ENCODE results near the gene CD34. TPM values are rescaled to one million over a fixed set of nuclear protein-coding genes. Genes with fewer than 3 reads are reported as not detected.

CD34 gene
- total RNA-seq, 3 donors from 2014 or later: 7.7 to 26.9 (median 9.7) TPM

DNA sequence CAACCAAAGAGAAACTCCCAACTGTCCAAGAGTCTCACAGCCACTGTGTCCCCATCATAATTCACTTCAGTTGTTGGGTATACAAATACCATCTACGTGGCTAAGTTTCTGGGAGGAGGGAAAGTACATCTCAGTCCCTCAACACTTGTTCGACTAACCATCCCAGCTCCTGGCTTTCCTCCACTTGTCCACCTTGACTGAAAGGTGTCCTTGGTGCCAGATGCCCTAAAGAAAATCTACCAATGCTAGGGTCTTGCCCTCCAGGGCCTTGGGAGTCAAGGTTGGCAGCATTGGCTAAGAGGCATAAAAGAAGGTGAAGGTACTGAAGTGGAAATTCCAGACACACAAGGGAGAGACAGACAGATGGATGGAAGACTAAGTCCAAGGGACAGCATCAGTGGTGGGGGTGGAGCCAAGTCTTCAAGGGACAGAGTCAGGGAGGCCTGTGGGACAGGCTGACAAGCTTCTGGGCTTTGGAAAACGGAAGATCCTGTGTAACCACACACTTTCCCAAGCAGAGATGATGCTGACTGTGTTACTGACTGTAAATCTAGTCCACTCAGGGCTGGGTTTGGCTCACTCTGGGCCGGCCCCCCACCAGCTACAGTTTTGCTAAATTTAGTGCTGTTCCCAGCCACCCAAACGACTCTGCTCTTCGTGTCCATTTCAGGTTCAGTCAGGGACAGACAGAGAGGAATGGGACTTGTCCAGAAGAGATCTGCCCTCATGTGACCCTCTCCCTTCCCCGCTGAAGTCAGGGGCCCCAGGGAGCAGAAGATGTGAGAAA, 60.1 kb downstream of the CD34 start:
- intact Hi-C loops (cut with DNase I, micrococcal nuclease): no loop called here
- H3K4me1 ChIP-seq (ENCODE audit: low read depth): peaks cover 10% of the 10 kb centered on the region
- TF ChIP-seq, protein P1, sequence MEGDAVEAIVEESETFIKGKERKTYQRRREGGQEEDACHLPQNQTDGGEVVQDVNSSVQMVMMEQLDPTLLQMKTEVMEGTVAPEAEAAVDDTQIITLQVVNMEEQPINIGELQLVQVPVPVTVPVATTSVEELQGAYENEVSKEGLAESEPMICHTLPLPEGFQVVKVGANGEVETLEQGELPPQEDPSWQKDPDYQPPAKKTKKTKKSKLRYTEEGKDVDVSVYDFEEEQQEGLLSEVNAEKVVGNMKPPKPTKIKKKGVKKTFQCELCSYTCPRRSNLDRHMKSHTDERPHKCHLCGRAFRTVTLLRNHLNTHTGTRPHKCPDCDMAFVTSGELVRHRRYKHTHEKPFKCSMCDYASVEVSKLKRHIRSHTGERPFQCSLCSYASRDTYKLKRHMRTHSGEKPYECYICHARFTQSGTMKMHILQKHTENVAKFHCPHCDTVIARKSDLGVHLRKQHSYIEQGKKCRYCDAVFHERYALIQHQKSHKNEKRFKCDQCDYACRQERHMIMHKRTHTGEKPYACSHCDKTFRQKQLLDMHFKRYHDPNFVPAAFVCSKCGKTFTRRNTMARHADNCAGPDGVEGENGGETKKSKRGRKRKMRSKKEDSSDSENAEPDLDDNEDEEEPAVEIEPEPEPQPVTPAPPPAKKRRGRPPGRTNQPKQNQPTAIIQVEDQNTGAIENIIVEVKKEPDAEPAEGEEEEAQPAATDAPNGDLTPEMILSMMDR (IDR thresholded peaks at IDR 0.05): no peak
- DNase-seq (no peak), ATAC-seq (no peak)
- no peak overlapping the region for H3K4me3 ChIP-seq
- no peaks in the 10 kb centered on the region for H3K36me3 ChIP-seq (ENCODE audit: low read depth)
- no peaks in the 10 kb centered on the region for H3K9me3 ChIP-seq

DNA sequence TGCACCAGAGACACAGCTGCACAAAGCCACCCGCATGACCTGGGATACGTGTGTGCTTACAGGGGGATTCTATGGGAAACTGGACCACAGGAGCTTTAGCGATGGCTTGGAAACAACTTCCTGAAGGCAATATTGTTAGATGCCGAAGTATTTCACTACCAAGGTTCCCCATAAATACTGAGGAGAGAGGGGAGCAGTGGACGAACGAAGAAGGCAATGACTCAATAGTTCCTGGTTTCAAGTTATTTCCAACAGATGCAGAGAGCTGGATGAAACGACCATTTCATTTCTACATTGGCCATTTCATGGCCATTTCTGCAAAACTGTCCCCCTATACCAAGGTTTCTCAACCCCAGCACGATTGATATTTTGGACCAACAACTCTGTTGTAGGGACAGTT, 61.3 kb downstream of the CD34 start:
- TF ChIP-seq, protein P1 (IDR thresholded peaks at IDR 0.05): no peak
- no peaks in the 10 kb centered on the region for H3K9me3 ChIP-seq
- ATAC-seq (no peak), DNase-seq (no peak)
- intact Hi-C loops (cut with DNase I, micrococcal nuclease): no loop called here
- H3K4me1 ChIP-seq (ENCODE audit: low read depth): peaks cover 10% of the 10 kb centered on the region
- H3K36me3 ChIP-seq (ENCODE audit: low read depth): no peaks in the 10 kb centered on the region
- no peak overlapping the region for H3K4me3 ChIP-seq

DNA sequence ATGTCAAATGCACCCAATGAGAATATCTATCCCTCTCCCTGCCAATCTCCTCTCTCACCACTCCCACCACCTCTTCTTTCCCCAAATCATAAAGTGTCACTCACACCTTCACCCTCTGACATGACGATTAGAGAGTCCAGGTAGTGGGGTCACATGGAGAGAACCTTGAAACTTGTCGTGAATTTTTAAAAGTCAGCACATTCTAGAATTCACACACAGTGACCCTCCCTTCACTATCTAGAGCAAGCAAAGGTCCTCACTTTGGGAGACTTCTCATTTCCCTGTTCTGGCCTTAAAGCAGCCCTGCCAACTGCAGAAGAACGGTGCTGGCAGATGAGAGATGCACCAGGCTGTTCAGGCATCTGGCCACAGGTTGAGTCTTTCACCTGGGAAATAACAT, 61.9 kb downstream of the CD34 start:
- ATAC-seq (no peak), DNase-seq (no peak)
- Histone ChIP-seq H3K36me3 (ENCODE audit: low read depth) (no peaks in the 10 kb centered on the region), H3K4me3 (no peak overlapping the region), H3K4me1 (ENCODE audit: low read depth) (peaks cover 9% of the 10 kb centered on the region), H3K9me3 (no peaks in the 10 kb centered on the region)
- intact Hi-C loops (cut with DNase I, micrococcal nuclease): no loop called here
- TF ChIP-seq, protein P1 (IDR thresholded peaks at IDR 0.05): no peak

DNA sequence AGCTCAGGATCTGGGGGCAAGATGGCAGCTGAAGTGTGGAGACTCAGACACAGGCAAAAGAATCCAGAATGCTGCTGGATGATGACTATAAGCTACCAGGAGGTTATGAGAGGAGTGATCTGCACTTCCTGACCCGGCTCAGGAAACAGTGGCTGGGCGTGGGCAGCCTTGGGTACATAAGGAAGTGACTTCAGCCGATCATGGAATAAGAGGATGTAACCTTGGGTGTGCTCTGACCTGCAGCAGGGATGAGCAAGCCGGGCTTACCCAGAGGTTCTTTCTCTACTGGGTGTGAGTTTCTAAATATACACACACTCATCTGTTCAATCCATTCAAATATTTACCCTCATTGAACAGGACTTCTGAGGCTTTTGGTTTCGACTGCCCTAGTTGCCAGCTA, 62.7 kb downstream of the CD34 start:
- TF ChIP-seq, protein P1 (IDR thresholded peaks at IDR 0.05): no peak
- Histone ChIP-seq H3K9me3 (no peaks in the 10 kb centered on the region), H3K4me1 (ENCODE audit: low read depth) (peaks cover 3% of the 10 kb centered on the region), H3K36me3 (ENCODE audit: low read depth) (no peaks in the 10 kb centered on the region), H3K4me3 (no peak overlapping the region)
- intact Hi-C loops (cut with DNase I, micrococcal nuclease): no loop called here
- DNase-seq (peak; percentile 77 to 91 (median 89)), ATAC-seq (peak; percentile 99)

DNA sequence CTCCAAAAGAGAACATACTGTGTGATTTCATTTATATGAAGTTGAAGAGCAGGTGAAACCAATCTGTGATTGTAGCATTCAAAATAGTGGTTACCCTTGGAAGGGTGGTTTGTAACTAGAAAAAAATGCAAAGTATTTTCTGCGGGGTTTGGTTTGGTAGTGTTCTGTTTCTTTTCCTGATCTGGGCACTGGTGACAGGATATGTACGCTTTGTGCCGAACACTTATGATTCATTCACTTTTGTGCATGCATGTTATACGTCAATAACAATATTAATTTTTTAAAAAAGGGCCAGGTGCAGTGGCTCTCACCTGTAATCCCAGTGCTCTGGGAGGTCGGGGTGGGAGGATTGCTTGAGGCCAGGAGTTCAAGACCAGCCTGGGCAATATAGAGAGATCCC, 63.8 kb downstream of the CD34 start:
- Histone ChIP-seq H3K4me1 (ENCODE audit: low read depth) (peaks cover 3% of the 10 kb centered on the region), H3K36me3 (ENCODE audit: low read depth) (no peaks in the 10 kb centered on the region), H3K4me3 (no peak overlapping the region), H3K9me3 (no peaks in the 10 kb centered on the region)
- no peak for ATAC-seq
- DNase-seq: no peak
- TF ChIP-seq, protein P1 (IDR thresholded peaks at IDR 0.05): no peak
- intact Hi-C loops (cut with DNase I, micrococcal nuclease): no loop called here

Data from mucosa of descending colon (tissue), 3 donors.